ENCODE results near the gene CLEC16A. TPM values are rescaled to one million over a fixed set of nuclear protein-coding genes. Genes with fewer than 3 reads are reported as not detected.
A peak's percentile ranks its signal among the peaks of the same experiment; 100 is the strongest.

CLEC16A gene
- total RNA-seq, 1 donor from 2014 or later: 7.8 TPM

DNA sequence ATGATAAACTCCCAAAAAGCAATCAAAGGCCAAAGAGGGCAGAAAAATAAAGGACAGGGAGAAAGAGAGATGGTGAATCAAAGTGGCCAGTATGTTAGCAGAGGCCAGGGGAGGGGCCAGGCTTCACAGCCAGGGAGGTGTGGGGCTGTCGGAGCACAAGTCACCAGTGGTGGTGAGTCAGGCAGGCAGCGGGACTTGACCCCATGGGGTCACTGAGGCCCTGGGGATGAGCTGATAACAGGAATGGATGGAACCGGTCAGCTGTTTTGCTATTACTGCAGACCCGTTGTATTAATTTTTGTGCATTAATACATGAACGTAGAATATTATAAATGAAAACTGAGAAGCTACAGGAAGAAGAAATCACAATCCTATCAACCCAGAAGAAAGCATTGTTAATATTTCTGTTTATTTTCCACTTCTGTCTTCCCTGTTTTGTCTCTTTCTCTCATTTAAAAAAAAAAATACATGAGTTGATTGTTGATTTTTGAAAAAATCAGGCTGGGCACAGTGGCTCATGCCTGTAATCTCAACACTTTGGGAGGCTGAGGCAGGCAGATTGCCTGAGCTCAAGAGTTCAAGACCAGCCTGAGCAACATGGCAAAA, 204.8 kb downstream of the CLEC16A start:
- H4K20me1 ChIP-seq (ENCODE audit: low read depth): no peaks in the 10 kb centered on the region
- Mint-ChIP-seq H3K9me3 (no peaks in the 10 kb centered on the region), H3K4me3 (no peak overlapping the region), H3K36me3 (no peaks in the 10 kb centered on the region), H3K27ac (no peak overlapping the region), H3K4me1 (peaks cover 15% of the 10 kb centered on the region), H3K27me3 (ENCODE audit: insufficient read depth, low read depth) (no peaks in the 10 kb centered on the region)
- H3K4me1 ChIP-seq: peaks cover 6% of the 10 kb centered on the region
- no peaks in the 10 kb centered on the region for H3K9me3 ChIP-seq (ENCODE audit: low read depth)
- H2AFZ ChIP-seq (replicated peaks): no peak overlapping the region
- H3K79me2 ChIP-seq (ENCODE audit: low read depth): no peaks in the 10 kb centered on the region
- H3K36me3 ChIP-seq: no peaks in the 10 kb centered on the region
- H3K27me3 ChIP-seq: no peaks in the 10 kb centered on the region
- H3K4me2 ChIP-seq: no peak overlapping the region
- H3K9ac ChIP-seq: no peak overlapping the region
- no peak overlapping the region for H3K27ac ChIP-seq
- H3K4me3 ChIP-seq: no peak overlapping the region
- TF ChIP-seq EZH2phosphoT487 (IDR thresholded peaks at IDR 0.05) (no peak), EZH2 (IDR thresholded peaks at IDR 0.05) (no peak)
- TF ChIP-seq, protein P1, sequence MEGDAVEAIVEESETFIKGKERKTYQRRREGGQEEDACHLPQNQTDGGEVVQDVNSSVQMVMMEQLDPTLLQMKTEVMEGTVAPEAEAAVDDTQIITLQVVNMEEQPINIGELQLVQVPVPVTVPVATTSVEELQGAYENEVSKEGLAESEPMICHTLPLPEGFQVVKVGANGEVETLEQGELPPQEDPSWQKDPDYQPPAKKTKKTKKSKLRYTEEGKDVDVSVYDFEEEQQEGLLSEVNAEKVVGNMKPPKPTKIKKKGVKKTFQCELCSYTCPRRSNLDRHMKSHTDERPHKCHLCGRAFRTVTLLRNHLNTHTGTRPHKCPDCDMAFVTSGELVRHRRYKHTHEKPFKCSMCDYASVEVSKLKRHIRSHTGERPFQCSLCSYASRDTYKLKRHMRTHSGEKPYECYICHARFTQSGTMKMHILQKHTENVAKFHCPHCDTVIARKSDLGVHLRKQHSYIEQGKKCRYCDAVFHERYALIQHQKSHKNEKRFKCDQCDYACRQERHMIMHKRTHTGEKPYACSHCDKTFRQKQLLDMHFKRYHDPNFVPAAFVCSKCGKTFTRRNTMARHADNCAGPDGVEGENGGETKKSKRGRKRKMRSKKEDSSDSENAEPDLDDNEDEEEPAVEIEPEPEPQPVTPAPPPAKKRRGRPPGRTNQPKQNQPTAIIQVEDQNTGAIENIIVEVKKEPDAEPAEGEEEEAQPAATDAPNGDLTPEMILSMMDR (IDR thresholded peaks at IDR 0.05): no peak
- H3F3A ChIP-seq (ENCODE audit: low read depth): no peaks in the 10 kb centered on the region
- no peak for DNase-seq (ENCODE audit: low spot score)

DNA sequence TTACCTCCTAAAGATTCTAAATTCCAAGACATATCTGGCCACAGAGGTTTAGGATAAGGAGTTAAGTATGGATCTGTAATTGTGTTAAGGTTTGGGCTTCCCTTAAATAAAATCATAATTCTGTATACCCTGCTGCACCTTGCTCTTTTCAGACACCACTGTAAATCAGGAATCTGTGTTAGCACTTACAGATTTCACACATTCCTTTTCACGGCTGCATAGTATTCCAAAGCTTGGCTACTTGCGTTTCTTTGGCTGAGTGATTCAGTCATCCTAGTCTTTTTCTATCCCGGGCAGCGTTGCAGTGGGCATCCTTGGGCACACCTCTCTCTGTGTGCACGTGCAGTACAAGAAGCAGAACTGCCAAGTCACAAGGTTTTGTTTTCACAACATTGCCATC, 205.8 kb downstream of the CLEC16A start:
- Histone ChIP-seq H3K27me3 (no peaks in the 10 kb centered on the region), H3K4me2 (no peak overlapping the region), H3K4me1 (peaks cover 6% of the 10 kb centered on the region), H3K9me3 (ENCODE audit: low read depth) (no peaks in the 10 kb centered on the region), H3K4me3 (no peak overlapping the region), H3K36me3 (no peaks in the 10 kb centered on the region), H4K20me1 (ENCODE audit: low read depth) (no peaks in the 10 kb centered on the region), H3K79me2 (ENCODE audit: low read depth) (no peaks in the 10 kb centered on the region), H3K27ac (no peak overlapping the region), H2AFZ (replicated peaks) (no peak overlapping the region), H3K9ac (no peak overlapping the region), H3F3A (ENCODE audit: low read depth) (no peaks in the 10 kb centered on the region)
- no peak for DNase-seq (ENCODE audit: low spot score)
- Mint-ChIP-seq H3K4me1 (peaks cover 11% of the 10 kb centered on the region), H3K36me3 (no peaks in the 10 kb centered on the region), H3K4me3 (no peak overlapping the region), H3K27me3 (ENCODE audit: insufficient read depth, low read depth) (no peaks in the 10 kb centered on the region), H3K27ac (no peak overlapping the region), H3K9me3 (no peaks in the 10 kb centered on the region)
- no peak for TF ChIP-seq EZH2 (IDR thresholded peaks at IDR 0.05)
- TF ChIP-seq, protein P1 (IDR thresholded peaks at IDR 0.05): no peak
- no peak for TF ChIP-seq EZH2phosphoT487 (IDR thresholded peaks at IDR 0.05)

DNA sequence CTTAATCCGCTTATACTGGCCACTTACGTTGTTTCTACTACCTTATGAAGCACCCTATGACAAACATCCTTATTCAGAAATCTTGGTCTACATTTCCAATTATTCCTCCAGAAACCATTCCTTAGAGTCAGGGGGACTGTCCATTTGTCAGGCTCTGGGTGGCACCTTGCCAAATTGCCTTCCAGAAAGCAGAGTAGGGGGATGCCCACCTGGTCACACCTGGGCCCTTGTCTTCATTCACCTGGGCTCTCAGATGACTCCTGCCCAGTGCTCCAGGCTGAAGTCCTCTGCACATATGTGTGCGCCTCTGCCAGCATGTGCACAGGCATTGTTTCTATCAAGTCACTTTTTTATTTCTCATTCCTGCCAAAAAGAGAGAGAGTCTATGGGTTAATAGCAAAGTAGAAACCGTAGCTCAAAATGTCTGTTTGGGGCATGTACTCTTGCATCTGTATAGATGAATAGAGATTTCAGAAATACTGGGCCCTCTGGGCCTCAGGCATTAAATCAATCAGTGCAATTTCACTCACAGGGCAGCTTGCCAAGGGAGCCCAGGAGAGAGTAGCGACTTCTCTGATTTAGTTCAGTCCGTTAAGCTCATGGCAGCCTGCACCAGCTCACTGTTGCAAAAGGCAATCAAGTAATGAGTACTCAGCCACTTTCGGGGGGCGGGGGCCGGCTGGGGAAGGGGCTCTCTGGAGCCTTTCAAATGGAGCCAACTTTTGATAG, 207.0 kb downstream of the CLEC16A start:
- Mint-ChIP-seq H3K36me3 (no peaks in the 10 kb centered on the region), H3K27me3 (ENCODE audit: insufficient read depth, low read depth) (no peaks in the 10 kb centered on the region), H3K4me1 (peaks cover 11% of the 10 kb centered on the region), H3K4me3 (no peak overlapping the region), H3K9me3 (no peaks in the 10 kb centered on the region), H3K27ac (no peak overlapping the region)
- no peak overlapping the region for H3K9ac ChIP-seq
- H3K36me3 ChIP-seq: no peaks in the 10 kb centered on the region
- no peak overlapping the region for H3K4me3 ChIP-seq
- H3K4me1 ChIP-seq: peaks cover 6% of the 10 kb centered on the region
- H3K79me2 ChIP-seq (ENCODE audit: low read depth): no peaks in the 10 kb centered on the region
- peak overlapping the region; percentile 58 for H3K27ac ChIP-seq
- DNase-seq (ENCODE audit: low spot score): no peak
- H3K4me2 ChIP-seq: no peak overlapping the region
- no peaks in the 10 kb centered on the region for H3F3A ChIP-seq (ENCODE audit: low read depth)
- no peak for TF ChIP-seq EZH2 (IDR thresholded peaks at IDR 0.05)
- TF ChIP-seq, protein P1 (IDR thresholded peaks at IDR 0.05): no peak
- no peak for TF ChIP-seq EZH2phosphoT487 (IDR thresholded peaks at IDR 0.05)
- H2AFZ ChIP-seq (replicated peaks): no peak overlapping the region
- no peaks in the 10 kb centered on the region for H3K27me3 ChIP-seq
- no peaks in the 10 kb centered on the region for H4K20me1 ChIP-seq (ENCODE audit: low read depth)
- no peaks in the 10 kb centered on the region for H3K9me3 ChIP-seq (ENCODE audit: low read depth)
